ENCODE results near the gene PRM3.

- TF ChIP-seq POLR2A (IDR thresholded peaks at IDR 0.05) (no peak), CTCF (IDR thresholded peaks at IDR 0.05 in 4 of 5, conservative IDR thresholded peaks at IDR 0.05 in 1 of 5) (no peak)
Measured at GRCh38 chr16:11270602-11271162, 2.7 kb downstream of the PRM3 start.
